Measurements from ENCODE around the gene CSMD2. TPM values are rescaled to one million over a fixed set of nuclear protein-coding genes. Genes with fewer than 3 reads are reported as not detected.

CSMD2 gene
- total RNA-seq, 2 donors from 2014 or later, result 0.62 to 2.8 TPM

DNA sequence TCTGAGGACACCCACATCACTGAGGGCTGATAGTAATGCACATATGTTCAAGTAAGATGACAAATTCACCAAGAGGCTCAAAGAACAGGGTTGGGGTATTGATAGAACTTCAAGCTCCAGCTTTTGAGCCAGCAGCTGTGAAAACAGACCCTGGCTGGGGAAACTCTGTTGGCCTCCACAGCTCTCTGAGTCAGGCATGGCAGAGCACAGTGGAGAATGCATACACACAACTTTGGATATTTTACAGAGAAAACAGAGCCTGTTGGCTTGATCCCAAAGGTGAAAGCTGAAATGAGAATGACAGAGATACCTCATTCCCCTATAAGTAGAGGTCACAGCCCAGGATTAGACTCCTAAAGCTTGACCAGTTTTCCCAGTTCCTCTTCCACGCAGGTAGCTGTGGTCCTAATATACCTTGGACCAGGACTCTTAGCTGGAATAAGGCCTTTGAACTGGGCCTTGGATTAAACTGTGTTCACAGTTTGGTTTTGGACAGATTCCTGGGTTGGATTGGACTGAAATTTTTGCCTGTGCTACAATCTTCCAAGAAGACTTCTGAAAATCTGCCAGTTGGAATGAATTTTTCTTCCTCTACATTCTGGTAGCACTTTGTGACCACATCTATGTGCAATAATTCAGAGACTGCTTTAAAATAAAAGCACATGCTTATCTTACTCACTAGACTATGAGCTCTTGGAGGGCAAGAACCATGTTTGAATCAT is 402.8 kb downstream of the CSMD2 start:
- peaks cover 3% of the 10 kb centered on the region for H3K9me3 Mint-ChIP-seq
- Histone ChIP-seq H3K4me3 (ENCODE audit: low read length) (no peak overlapping the region), H3K9me3 (ENCODE audit: control insufficient read depth, low read length) (no peaks in the 10 kb centered on the region), H3K4me1 (ENCODE audit: control insufficient read depth, insufficient read depth, low read length) (no peaks in the 10 kb centered on the region), H3K9ac (ENCODE audit: extremely low read depth, low read length, poor library complexity, severe bottlenecking) (no peak overlapping the region), H3K36me3 (ENCODE audit: control insufficient read depth, insufficient read depth, low read length) (no peaks in the 10 kb centered on the region), H3K27ac (ENCODE audit: low read depth, low read length) (no peak overlapping the region), H3K27me3 (ENCODE audit: control insufficient read depth, insufficient read depth, low read length, poor library complexity, severe bottlenecking) (no peaks in the 10 kb centered on the region)
- H3K27ac Mint-ChIP-seq, result no peak overlapping the region
- H3K4me3 Mint-ChIP-seq, result no peak overlapping the region
- DNase-seq, result peak; percentile 4
- no peaks in the 10 kb centered on the region for H3K4me1 Mint-ChIP-seq
- TF ChIP-seq, protein P1, sequence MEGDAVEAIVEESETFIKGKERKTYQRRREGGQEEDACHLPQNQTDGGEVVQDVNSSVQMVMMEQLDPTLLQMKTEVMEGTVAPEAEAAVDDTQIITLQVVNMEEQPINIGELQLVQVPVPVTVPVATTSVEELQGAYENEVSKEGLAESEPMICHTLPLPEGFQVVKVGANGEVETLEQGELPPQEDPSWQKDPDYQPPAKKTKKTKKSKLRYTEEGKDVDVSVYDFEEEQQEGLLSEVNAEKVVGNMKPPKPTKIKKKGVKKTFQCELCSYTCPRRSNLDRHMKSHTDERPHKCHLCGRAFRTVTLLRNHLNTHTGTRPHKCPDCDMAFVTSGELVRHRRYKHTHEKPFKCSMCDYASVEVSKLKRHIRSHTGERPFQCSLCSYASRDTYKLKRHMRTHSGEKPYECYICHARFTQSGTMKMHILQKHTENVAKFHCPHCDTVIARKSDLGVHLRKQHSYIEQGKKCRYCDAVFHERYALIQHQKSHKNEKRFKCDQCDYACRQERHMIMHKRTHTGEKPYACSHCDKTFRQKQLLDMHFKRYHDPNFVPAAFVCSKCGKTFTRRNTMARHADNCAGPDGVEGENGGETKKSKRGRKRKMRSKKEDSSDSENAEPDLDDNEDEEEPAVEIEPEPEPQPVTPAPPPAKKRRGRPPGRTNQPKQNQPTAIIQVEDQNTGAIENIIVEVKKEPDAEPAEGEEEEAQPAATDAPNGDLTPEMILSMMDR (conservative IDR thresholded peaks at IDR 0.05), result no peak
- peaks cover 3% of the 10 kb centered on the region for H3K27me3 Mint-ChIP-seq (ENCODE audit: insufficient read depth)
- H3K36me3 Mint-ChIP-seq (ENCODE audit: low read depth), result no peaks in the 10 kb centered on the region
- WGBS, 2 experiments (ENCODE audit: insufficient coverage in 1 of 2, insufficient read length in 1 of 2), result 90% methylated on average over 1 of the region's 1 CpG; no CpG with 5 or more reads in 1 of the 2 experiments

DNA sequence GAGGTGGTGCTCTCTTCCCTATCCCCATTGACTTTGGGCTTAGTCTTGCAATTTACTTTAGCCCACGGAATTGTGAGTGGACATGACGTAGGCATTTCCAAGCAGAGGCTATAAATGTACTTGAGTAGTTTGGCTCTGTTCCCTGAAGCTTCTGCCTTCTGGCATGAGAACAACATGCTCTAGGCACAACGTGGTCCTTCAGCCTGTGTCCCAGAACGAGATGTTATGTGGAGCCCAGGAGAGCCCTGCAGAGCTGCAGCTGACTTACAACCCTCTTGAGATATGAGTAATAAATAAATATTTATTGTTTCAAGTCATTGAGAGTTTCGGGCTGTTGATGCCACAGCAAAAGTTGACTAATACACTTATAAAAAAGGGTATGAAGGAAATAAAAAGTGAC is 406.3 kb downstream of the CSMD2 start:
- Histone ChIP-seq H3K27ac (ENCODE audit: low read depth, low read length) (no peak overlapping the region), H3K27me3 (ENCODE audit: control insufficient read depth, insufficient read depth, low read length, poor library complexity, severe bottlenecking) (no peaks in the 10 kb centered on the region), H3K4me1 (ENCODE audit: control insufficient read depth, insufficient read depth, low read length) (no peaks in the 10 kb centered on the region), H3K36me3 (ENCODE audit: control insufficient read depth, insufficient read depth, low read length) (no peaks in the 10 kb centered on the region), H3K9ac (ENCODE audit: extremely low read depth, low read length, poor library complexity, severe bottlenecking) (no peak overlapping the region), H3K9me3 (ENCODE audit: control insufficient read depth, low read length) (peaks cover 11% of the 10 kb centered on the region), H3K4me3 (ENCODE audit: low read length) (no peak overlapping the region)
- 92 to 93% methylated on average over 4 to 5 of the region's 5 CpGs for whole genome bisulfite sequencing, 2 experiments (ENCODE audit: insufficient coverage in 1 of 2, insufficient read length in 1 of 2)
- Mint-ChIP-seq H3K27ac (no peak overlapping the region), H3K27me3 (ENCODE audit: insufficient read depth) (peaks cover 3% of the 10 kb centered on the region), H3K4me1 (no peaks in the 10 kb centered on the region), H3K36me3 (ENCODE audit: low read depth) (no peaks in the 10 kb centered on the region), H3K9me3 (peaks cover 14% of the 10 kb centered on the region), H3K4me3 (no peak overlapping the region)
- peak; percentile 18 for DNase-seq
- TF ChIP-seq, protein P1 (conservative IDR thresholded peaks at IDR 0.05), result no peak

DNA sequence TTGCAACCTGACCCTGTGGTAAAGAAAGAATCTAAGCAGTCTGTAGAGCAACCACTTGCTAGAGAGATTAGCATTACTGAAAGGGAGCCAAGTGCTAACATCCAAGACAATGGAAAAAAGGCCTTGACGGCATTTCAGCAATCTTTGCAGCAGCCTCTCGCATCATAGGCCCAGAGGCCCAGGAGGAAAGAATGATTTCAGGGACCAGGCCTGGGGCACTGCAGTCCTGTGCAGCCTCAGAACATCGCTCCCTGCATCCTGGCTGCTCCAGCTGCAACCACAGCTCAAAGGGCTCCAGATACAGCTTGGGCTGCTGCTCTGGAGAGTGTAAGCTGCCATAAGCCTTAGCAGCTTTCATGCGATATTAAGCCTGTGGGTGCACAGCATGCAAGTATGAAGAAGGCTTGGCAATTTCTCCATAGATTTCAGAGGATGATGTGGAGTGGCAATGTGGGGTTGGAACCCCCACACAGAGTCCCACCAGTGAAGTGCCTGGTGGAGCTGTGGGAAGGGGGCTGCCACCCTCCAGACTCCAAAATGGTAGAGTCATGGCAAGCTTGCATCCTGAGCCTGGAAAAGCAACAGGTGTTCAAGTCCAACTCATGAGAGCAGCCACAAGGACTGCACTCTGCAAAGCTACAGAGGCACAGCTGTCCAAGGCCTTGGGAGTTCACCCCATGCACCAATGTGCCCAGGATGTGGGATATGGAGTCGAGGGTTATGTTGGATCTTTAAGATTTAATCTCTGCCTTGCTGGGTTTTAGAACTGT is 411.8 kb downstream of the CSMD2 start:
- Histone ChIP-seq H3K4me1 (ENCODE audit: control insufficient read depth, insufficient read depth, low read length) (no peaks in the 10 kb centered on the region), H3K4me3 (ENCODE audit: low read length) (no peak overlapping the region), H3K9ac (ENCODE audit: extremely low read depth, low read length, poor library complexity, severe bottlenecking) (no peak overlapping the region), H3K27me3 (ENCODE audit: control insufficient read depth, insufficient read depth, low read length, poor library complexity, severe bottlenecking) (no peaks in the 10 kb centered on the region), H3K36me3 (ENCODE audit: control insufficient read depth, insufficient read depth, low read length) (no peaks in the 10 kb centered on the region), H3K27ac (ENCODE audit: low read depth, low read length) (no peak overlapping the region), H3K9me3 (ENCODE audit: control insufficient read depth, low read length) (peaks cover 31% of the 10 kb centered on the region)
- Mint-ChIP-seq H3K4me3 (no peak overlapping the region), H3K36me3 (ENCODE audit: low read depth) (no peaks in the 10 kb centered on the region), H3K27me3 (ENCODE audit: insufficient read depth) (peaks cover 5% of the 10 kb centered on the region), H3K9me3 (peaks cover 39% of the 10 kb centered on the region), H3K4me1 (no peaks in the 10 kb centered on the region), H3K27ac (no peak overlapping the region)
- DNase-seq, result no peak
- 92 to 100% methylated on average over 5 of the region's 5 CpGs for WGBS, 2 experiments (ENCODE audit: insufficient coverage in 1 of 2, insufficient read length in 1 of 2)
- TF ChIP-seq, protein P1 (conservative IDR thresholded peaks at IDR 0.05), result no peak
